Mesodermal cell (in vitro differentiated cells): ENCODE measurements around the gene MYO5B.

Source experiments
- H3K27ac ChIP-seq: 2 replicates; pipeline ENCODE4 v1.7.0; 2013; ENCODE audit warnings: mild to moderate bottlenecking, low read depth, low read length, moderate library complexity; ENCODE audit not compliant: severe bottlenecking
- H3K36me3 ChIP-seq: 2 replicates; pipeline ENCODE4 v1.7.1; 2013; ENCODE audit warnings: mild to moderate bottlenecking, low read length, moderate library complexity; ENCODE audit not compliant: control insufficient read depth, insufficient read depth
- H3K4me1 ChIP-seq: one replicate; pipeline ENCODE4 v1.7.1; 2013; ENCODE audit warnings: mild to moderate bottlenecking, low read length; ENCODE audit not compliant: insufficient read depth, control insufficient read depth, poor library complexity, severe bottlenecking
- H3K4me3 ChIP-seq: 2 replicates; pipeline ENCODE4 v1.7.0; 2013; ENCODE audit warnings: low read length, control low read depth, mild to moderate bottlenecking; ENCODE audit not compliant: insufficient read depth, poor library complexity, severe bottlenecking; ENCODE audit errors: extremely low read depth
- H3K9me3 ChIP-seq: 2 replicates; pipeline ENCODE4 v1.7.1; 2013; ENCODE audit warnings: mild to moderate bottlenecking, low read length, moderate library complexity; ENCODE audit not compliant: control insufficient read depth
- WGBS, 2 experiments: methylation state at CpG; one replicate each; pipeline ENCODE4 v1.1.5; 2013; ENCODE audit warnings: missing lambda C conversion rate in 2 of 2; ENCODE audit not compliant: insufficient coverage in 2 of 2; 5-methylcytosine and 5-hydroxymethylcytosine counted together

MYO5B gene

DNA sequence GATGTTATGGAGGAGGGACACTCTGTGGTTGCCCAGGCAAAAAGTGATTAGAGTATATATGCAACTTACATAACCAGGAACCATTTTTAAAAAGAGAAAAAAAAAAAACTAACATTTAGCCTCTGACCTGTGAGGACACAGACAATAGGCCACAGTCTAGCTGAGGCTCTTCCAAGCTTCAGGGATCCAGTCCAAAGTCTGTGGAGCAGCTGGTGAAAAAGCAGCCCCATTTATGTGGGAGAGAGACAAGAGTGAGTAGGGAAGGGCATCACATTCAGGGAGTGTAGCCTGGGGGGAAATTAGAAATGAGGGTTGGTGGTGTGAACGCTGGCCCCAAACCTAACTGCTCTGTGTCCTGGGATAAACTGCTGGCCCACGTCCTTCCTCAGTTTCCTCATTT, 122.8 kb downstream of the MYO5B start:
- H3K27ac ChIP-seq: no peak overlapping the region
- H3K36me3 ChIP-seq: no peaks in the 10 kb centered on the region
- no peaks in the 10 kb centered on the region for H3K4me1 ChIP-seq
- H3K4me3 ChIP-seq: no peak overlapping the region
- WGBS, 2 experiments: 62 to 88% methylated on average over 2 of the region's 2 CpGs
- H3K9me3 ChIP-seq: no peaks in the 10 kb centered on the region

DNA sequence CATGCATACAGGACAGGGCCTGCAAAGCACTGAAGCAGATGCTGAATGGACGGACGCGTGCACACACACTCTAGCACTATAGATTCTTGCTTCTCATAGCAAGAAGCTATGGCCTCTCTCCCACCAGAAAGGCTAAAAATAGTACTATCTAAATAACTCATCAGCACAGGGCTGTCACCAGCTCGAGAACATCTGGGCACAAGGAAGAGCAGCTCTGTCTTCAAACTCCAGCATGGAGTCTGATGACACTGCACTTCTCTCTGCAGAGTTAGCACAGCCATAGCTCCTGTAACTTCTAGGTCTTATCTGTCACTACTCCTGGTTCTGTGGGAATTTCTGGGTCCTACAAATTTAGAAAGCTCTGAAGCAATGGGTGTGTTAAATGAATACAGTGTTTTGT, 123.5 kb downstream of the MYO5B start:
- WGBS, 2 experiments: 78 to 97% methylated on average over 1 to 4 of the region's 4 CpGs
- no peak overlapping the region for H3K27ac ChIP-seq
- no peaks in the 10 kb centered on the region for H3K36me3 ChIP-seq
- H3K4me3 ChIP-seq: no peak overlapping the region
- H3K9me3 ChIP-seq: no peaks in the 10 kb centered on the region
- no peaks in the 10 kb centered on the region for H3K4me1 ChIP-seq

GRCh38 chr18:50069422-50069821, 125.5 kb downstream of the MYO5B start:
- WGBS, 2 experiments: 88 to 90% methylated on average over 2 of the region's 3 CpGs
- no peaks in the 10 kb centered on the region for H3K9me3 ChIP-seq
- H3K4me3 ChIP-seq: no peak overlapping the region
- H3K4me1 ChIP-seq: no peaks in the 10 kb centered on the region
- no peak overlapping the region for H3K27ac ChIP-seq
- no peaks in the 10 kb centered on the region for H3K36me3 ChIP-seq

GRCh38 chr18:50065527-50065926, 129.4 kb downstream of the MYO5B start:
- Histone ChIP-seq H3K9me3 (no peaks in the 10 kb centered on the region), H3K36me3 (no peaks in the 10 kb centered on the region), H3K4me1 (no peaks in the 10 kb centered on the region), H3K27ac (no peak overlapping the region), H3K4me3 (no peak overlapping the region)
- WGBS, 2 experiments: 93 to 94% methylated on average over 3 to 4 of the region's 4 CpGs

GRCh38 chr18:50065039-50065438, 129.9 kb downstream of the MYO5B start:
- 94 to 100% methylated on average over 1 of the region's 3 CpGs for whole genome bisulfite sequencing, 2 experiments
- H3K27ac ChIP-seq: no peak overlapping the region
- no peak overlapping the region for H3K4me3 ChIP-seq
- no peaks in the 10 kb centered on the region for H3K4me1 ChIP-seq
- H3K36me3 ChIP-seq: no peaks in the 10 kb centered on the region
- no peaks in the 10 kb centered on the region for H3K9me3 ChIP-seq

GRCh38 chr18:50061876-50062517, 132.9 kb downstream of the MYO5B start:
- Histone ChIP-seq H3K4me1 (no peaks in the 10 kb centered on the region), H3K36me3 (no peaks in the 10 kb centered on the region), H3K4me3 (no peak overlapping the region), H3K27ac (no peak overlapping the region), H3K9me3 (no peaks in the 10 kb centered on the region)
- 89 to 100% methylated on average over 4 of the region's 4 CpGs for WGBS, 2 experiments

- H3K4me3 ChIP-seq: no peak overlapping the region
- no peaks in the 10 kb centered on the region for H3K9me3 ChIP-seq
- WGBS, 2 experiments: no CpG with 5 or more reads among the region's 2 CpGs
- no peaks in the 10 kb centered on the region for H3K36me3 ChIP-seq
- H3K27ac ChIP-seq: no peak overlapping the region
- no peaks in the 10 kb centered on the region for H3K4me1 ChIP-seq
These were observed 134.1 kb downstream of the MYO5B start for GRCh38 chr18:50060822-50061221.

- H3K4me3 ChIP-seq: no peak overlapping the region
- H3K9me3 ChIP-seq: no peaks in the 10 kb centered on the region
- no peaks in the 10 kb centered on the region for H3K36me3 ChIP-seq
- H3K27ac ChIP-seq: no peak overlapping the region
- no peaks in the 10 kb centered on the region for H3K4me1 ChIP-seq
- 92% methylated on average over 4 of the region's 4 CpGs for WGBS, 2 experiments
These were observed 136.2 kb downstream of the MYO5B start for GRCh38 chr18:50058731-50059130.

DNA sequence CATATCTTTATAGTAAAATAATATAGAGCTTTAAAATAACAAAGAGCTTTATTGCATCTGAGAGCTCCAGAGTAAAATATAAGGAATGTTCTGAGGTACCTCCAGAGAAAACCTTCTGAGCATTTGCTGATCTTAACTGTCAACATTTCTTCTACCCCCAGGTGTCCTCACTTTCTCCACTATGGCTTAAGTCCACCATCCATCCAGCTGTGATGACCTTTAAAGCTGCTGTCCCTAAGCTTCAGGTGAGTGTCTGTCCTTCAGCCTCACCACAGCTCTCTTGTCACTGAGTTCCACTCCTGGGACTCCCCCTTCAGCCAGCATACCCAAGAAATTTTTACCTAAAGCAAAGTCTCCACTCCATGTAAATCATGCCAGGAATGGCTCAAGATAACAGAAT, 137.9 kb downstream of the MYO5B start:
- H3K4me1 ChIP-seq: no peaks in the 10 kb centered on the region
- no peak overlapping the region for H3K27ac ChIP-seq
- H3K9me3 ChIP-seq: no peaks in the 10 kb centered on the region
- H3K36me3 ChIP-seq: no peaks in the 10 kb centered on the region
- H3K4me3 ChIP-seq: no peak overlapping the region

GRCh38 chr18:50056185-50056584, 138.8 kb downstream of the MYO5B start:
- Histone ChIP-seq H3K9me3 (no peaks in the 10 kb centered on the region), H3K4me3 (no peak overlapping the region), H3K36me3 (no peaks in the 10 kb centered on the region), H3K27ac (no peak overlapping the region), H3K4me1 (no peaks in the 10 kb centered on the region)
- WGBS, 2 experiments: 71 to 100% methylated on average over 1 of the region's 1 CpG

- Histone ChIP-seq H3K9me3 (no peaks in the 10 kb centered on the region), H3K4me3 (no peak overlapping the region), H3K36me3 (no peaks in the 10 kb centered on the region), H3K27ac (no peak overlapping the region), H3K4me1 (no peaks in the 10 kb centered on the region)
- WGBS, 2 experiments: 94 to 95% methylated on average over 3 of the region's 4 CpGs
These were observed 139.5 kb downstream of the MYO5B start for GRCh38 chr18:50055488-50055887.
